ENCODE data around the gene PRKCI. TPM values are rescaled to one million over a fixed set of nuclear protein-coding genes. Genes with fewer than 3 reads are reported as not detected.

The PRKCI gene
- 14.7 to 20.6 TPM (median 18.7 TPM) in 5 replicates for total RNA-seq (2022; extraction: Qiagen RNA extraction)

DNA sequence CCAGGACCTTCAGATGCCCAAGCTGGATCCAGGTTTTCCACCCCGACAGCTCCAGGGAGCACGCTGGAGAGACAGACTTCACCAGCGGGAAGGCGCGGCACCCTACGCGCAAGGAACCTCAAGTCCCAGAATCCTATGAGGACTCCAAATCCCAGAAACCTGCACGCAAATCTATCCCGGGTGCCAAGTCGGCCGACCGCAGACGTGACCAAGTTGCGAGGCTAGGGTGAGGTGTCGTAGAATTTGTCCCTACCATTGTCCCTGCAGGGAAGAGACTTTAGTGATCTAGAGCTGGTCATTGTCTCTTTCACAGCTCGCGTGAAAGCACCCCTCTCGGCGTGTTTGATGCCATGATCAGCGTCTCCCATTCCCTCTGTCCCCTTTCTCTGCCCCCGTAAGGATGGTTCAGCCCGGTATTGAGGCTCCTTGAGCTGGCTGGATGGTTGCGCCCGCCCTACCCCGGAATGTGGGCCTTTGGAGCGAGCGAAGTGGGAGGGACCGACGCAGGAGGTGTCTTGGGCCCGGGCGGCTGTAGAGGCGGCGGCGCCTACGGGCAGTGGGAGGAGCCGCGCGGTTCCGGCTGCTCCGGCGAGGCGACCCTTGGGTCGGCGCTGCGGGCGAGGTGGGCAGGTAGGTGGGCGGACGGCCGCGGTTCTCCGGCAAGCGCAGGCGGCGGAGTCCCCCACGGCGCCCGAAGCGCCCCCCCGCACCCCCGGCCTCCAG is at the start of gene PRKCI:
Gene PRKCI, plus strand, starts transcription at position 501 of the 723 bp plus-strand sequence. CDS start 246 bp downstream, outside the sequence.

DNA sequence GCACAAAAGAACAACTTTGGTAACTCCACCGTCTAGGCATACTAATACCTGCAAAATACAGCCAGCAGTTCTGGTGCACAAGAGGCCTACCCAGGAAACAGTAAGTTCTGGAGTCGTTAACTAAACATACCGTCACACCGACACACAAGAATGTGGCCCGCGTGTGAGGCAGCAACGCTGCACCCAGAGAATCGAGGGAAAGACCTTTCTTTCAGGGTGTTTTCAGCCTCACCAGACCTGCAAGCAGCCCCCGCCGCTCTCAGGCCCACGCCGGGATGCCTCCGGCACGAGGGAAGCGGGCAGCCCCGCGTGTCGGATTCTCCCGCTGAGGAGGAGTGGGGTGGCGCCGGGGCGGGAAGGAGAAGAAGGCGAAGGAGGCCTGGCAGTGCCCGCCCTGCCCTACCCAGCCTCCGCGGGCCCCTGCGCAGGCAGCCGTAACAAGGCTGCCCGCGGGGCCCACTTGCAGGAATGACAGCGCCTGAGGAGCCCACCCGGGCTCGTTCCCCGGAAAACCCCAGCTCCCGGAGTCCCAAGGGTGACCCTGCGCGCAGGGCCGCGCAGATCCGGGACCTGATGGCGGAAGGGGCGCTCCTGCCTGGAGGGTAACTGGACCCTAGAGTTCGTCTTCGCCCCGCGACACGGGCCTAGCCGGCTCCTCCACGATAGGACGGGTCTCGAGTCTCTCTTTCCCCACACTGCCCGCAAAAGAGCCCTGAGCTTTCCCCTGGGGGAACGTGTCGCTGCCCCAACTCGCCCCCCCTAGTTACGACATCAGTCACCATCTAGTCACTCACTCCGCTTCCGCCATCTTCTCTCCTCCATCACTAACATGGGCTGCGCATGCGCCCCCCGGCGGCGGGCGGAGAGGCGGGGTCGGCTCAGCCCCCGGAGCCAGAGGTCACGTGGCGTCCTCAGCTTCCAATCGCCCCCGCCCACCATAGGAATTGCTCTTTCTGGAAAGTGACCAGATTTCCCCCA is 41.0 kb upstream of the PRKCI start, which contains the start of gene PHC3:
Gene PHC3, minus strand, starts transcription at position 826 of the 978 bp plus-strand sequence. Its CDS starts 18 bp downstream, at position 808.

Other genes starting within 250 kb of the PRKCI start
- gene GPR160, start 184.4 kb upstream of the PRKCI start, total RNA-seq (2022; extraction: Qiagen RNA extraction) = 1.3 to 2.1 TPM (median 1.7 TPM) in 5 replicates
- gene PHC3, start 40.7 kb upstream of the PRKCI start, total RNA-seq (2022; extraction: Qiagen RNA extraction) = 10.0 to 17.4 TPM (median 13.6 TPM) in 5 replicates
- gene SKIL, start 135.3 kb downstream of the PRKCI start, total RNA-seq (2022; extraction: Qiagen RNA extraction) = 18.3 to 33.1 TPM (median 23.9 TPM) in 5 replicates
- gene CLDN11, start 196.4 kb downstream of the PRKCI start, total RNA-seq (2022; extraction: Qiagen RNA extraction) = 0.13 to 0.31 TPM (median 0.17 TPM) in 5 replicates